HG03342 (cell line): Measurements from ENCODE around the gene SERPINF2.
"Not testable (repeated sequence)": the region's sequence is repeated elsewhere in the genome, so short reads cannot be mapped to it uniquely, and the experiment has no call there.

Source experiments
- ATAC-seq: cut with Tn5 transposase; IDR thresholded peaks from one replicate; pipeline ENCODE4 v1.9.1; 2021; ENCODE audit warnings: mild to moderate bottlenecking, moderate library complexity; ENCODE audit not compliant: unreplicated experiment

The SERPINF2 gene

DNA sequence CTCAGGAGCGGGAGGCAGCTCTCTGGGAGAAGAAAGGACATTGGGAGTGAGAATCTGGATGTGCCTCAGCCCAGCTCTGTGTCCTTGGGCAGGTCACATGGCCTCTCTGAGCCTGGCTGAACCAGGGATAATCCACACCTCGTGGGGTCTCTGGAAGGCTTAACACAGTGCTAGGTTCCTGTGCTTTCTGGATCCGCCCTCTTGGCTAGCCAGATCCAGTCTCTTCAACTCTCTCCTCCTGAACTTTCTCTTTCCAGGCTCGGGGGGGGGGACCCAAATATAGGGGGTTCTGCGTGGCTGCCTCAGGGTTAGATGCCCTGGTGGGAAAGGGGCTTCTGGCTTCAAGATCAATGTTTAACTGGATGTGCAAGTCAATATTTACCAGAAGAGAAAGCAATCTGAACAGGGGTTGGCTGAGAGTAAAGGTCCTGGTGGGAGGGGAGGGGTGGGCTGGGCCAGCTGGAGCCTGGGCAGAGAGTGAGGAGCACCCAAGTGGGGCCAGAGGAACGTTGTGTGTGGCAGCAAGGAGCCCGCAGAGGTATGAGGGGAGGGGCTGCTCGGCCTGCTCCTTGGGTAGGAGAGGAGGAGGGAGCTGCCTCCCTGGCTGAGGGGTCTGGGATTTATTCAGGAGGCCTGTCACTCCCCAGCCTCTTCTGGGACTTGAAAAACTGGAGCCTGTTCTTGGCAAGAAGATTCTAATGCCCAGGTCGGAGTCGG lies at the start of gene SERPINF2:
Gene SERPINF2, plus strand, starts transcription at position 501 of the 717 bp plus-strand sequence. CDS start 2,125 bp downstream, outside the sequence.
- no peak for ATAC-seq

DNA sequence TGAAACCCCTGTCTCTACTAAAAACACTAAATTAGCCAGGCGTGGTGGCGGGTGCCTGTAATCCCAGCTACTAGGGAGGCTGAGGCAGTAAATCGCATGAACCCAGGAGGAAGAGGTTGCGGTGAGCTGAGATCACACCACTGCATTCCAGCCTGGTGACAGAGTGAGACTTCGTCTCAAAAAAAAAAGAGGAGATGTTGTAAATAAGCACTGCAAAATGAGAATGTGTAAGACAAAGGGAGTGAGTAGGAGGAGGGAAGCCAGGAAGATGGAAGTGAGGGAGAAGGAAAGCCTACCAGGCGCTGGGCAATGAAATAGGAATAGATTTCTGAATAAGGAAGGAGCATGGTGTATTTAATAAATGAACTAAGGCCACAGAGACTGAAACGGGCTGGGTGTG lies 49.3 kb upstream of the SERPINF2 start:
- no peak for ATAC-seq

DNA sequence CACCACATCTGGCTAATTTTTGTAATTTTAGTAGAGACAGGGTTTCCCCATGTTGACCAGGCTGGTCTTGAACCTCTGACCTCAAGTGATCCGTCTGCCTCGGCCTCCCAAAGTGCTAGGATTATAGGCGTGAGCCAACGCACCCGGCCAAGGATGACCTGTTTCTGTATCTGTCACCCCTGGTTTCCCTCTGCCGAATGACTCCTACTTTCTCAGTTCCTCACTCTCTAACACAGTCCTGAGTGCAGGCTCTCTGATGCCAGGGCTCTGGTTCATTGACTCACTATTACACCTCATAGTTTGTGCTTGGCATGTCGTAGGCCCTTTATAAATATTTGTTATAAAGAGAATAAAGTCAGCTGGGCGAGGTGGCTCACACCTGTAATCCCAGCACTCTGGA lies 47.3 kb upstream of the SERPINF2 start:
- ATAC-seq: no peak

DNA sequence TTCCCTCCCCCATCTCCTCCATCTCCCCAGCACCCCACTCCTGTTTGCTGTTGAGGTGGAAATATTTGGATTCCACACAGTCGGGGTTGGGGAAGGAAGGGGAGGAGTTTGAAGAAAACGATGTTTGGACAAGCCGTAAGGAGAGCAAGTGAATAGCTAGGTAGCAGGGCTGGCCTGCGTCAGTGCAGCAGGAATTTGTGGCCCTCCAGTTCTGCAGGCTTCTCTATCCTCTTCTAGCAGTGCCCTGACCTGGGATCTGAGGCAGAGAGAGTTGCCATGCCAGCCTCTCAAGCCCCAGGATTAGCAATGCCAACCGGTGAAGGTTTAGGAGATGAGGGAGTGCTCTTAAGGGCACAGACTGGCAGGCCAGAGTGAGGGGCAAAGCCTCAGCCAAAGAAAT lies 45.0 kb upstream of the SERPINF2 start:
- ATAC-seq: no peak

DNA sequence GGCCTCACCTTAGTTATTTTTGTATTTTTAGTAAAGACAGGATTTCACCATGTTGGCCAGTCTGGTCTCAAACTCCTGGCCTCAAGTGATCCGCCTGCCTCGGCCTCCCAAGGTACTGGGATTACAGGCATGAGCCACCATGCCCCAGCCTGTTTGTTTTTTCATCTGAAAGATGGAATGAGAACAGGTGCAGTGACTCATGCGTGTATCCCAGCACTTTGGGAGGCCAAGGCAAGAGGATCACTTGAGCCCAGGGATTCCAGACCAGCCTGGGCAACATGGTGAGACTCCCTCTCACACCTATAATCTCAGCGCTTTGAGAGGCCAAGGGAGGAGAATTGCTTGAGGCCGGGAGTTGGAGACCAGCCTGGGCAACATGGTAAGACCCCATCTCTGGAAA lies 42.8 kb upstream of the SERPINF2 start:
- not testable (repeated sequence) for ATAC-seq

DNA sequence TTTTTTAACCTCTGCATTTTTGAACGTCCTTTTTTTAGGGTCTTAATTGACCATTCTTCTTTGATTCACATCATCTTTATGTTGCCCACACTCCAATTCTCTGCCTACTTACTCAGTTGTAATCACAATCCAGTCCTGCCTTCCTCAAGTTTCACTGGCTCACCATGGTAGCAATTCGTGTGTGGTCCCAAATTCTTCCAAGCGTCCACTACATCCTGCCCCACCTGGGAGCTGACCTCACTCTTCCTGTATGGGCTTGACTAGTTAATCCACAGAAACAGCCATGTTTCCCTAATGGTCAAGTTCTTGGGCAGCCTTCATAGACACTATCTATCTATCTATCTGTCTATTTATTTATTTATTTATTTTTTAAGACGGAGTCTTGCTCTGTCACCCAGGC lies 39.6 kb upstream of the SERPINF2 start:
- no peak for ATAC-seq

DNA sequence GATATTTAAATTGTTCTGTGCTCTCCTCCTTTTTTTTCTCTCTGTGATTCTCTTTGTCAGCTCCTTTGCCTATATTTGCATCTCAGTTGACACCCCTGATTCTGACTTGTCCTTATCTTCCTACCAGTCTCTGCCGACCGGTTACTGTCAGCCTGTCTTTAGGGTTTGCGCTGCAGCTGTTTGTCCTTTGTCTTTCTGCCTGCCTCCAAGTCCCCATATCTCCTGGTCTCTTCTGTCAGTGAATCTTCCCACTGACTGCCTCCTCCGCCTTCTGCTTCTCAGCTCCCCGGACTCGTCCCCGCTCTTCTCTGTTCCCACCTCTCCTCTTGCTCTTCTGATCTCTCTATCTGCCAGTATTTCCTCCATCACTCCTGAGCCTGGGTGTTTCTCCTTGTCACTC lies 37.7 kb upstream of the SERPINF2 start:
- ATAC-seq: no peak

DNA sequence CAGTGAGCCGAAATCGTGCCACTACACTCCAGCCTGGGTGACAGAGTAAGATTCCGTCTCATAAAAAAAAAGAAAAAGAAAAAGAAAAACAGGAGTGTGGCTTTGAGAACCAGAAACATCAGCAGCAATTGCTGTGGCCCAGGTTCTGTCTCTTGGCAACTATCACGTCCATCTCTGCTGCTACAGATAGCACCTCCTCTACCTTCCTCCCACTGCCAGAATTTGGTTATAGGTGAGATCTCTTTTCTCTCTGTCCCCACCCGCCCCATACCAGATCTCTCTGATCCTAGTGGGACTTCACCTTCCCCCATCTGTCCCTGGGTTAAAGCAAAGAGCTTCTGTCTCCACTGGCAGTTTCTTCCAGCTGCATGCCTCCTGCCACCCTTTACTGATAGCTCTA lies 35.6 kb upstream of the SERPINF2 start:
- no peak for ATAC-seq

DNA sequence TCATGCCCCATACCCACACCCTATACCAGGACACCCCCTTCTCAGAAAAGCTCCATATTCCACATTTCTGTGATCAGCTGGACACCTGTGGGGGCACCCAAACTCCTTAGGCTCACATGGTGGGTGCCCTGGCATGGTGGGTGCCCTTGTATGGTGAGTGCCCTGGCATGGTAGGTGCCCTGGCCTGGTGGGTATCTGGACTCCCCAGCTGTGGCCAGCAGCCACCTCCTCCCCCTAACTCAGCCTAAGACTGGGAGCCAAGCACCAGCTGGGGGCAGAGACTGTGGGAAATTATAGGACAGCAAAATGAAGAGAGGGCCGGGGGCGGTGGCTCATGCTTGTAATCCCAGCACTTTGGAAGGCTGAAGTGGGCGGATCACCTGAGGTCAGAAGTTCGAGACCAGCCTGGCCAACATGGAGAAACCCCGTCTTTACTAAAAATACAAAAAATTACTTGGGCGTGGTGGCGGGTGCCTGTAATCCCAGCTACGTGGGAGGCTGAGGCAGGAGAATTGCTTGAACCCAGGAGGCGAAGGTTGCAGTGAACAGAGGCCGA lies 33.8 kb upstream of the SERPINF2 start:
- ATAC-seq: not testable (repeated sequence)

DNA sequence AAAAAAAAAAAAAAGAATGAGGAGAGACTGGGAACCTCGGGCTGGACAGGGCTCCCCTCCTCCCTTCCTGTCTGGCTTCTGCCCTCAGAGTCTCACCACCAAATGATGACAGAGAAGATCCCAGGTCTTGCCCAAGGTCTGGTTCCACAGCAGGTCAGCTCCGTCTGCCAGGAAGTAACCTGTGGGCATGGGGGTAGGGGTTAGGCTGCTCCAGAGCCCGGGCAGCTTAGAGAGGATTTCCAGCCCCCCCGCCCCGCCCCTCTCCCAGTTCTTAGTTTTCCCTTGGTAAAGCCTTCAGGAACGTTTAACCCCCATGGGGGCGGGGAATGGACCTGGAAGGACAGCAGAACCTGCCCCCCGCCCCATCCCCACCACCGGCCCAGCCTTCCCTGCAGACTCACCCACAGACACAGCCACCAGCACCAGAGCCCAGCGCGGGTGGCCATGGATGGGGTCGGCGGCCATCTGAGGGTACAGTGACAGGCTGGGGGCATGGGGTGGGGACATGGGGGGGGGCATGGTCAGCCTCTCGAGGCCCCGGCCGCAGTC lies 33.2 kb upstream of the SERPINF2 start:
- ATAC-seq: no peak

DNA sequence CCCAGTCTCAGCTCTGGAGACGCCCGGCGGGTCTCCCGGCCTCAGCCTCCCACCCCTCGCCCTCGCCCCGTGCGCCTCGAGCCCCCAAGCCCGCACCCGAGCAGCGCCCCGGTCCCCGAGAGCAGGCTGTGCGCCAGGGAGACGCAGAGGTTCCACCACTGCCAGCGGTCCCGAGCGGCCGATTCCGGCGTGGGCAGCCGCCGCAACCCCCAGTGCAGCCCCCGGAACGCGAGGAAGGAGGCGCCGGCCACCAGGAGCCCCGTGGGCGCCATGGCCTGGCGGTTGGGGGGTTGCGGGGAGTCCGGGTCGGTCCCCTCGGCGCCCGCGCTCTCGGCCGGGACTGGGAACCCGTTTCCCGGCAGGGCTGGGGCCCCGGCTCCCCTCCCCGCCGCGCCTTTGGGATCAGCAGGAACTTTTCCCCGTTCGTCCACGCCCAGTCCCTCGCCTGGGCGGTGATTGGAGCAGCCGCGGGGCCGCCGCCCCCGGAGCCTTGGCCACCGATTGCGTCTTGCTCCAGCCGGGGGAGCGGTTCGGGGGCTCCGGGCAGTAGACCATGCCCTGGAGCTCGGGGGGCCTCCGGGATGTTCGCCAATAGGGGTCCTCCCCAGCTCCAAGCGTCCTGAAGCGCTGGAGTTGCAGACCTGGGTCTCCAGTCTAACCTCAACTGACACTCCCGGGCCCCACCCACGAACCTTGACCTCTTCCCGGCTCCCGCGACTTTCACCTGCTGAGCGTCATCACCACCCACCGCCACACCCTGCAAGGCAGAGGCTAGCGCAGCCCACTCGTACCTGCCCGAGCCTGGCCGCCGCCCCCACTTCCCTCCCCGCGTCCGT lies 32.5 kb upstream of the SERPINF2 start, which contains the start of gene TLCD2:
Gene TLCD2, minus strand, starts transcription at position 407 of the 836 bp plus-strand sequence. Its CDS starts 135 bp downstream, at position 272.
- no peak for ATAC-seq

DNA sequence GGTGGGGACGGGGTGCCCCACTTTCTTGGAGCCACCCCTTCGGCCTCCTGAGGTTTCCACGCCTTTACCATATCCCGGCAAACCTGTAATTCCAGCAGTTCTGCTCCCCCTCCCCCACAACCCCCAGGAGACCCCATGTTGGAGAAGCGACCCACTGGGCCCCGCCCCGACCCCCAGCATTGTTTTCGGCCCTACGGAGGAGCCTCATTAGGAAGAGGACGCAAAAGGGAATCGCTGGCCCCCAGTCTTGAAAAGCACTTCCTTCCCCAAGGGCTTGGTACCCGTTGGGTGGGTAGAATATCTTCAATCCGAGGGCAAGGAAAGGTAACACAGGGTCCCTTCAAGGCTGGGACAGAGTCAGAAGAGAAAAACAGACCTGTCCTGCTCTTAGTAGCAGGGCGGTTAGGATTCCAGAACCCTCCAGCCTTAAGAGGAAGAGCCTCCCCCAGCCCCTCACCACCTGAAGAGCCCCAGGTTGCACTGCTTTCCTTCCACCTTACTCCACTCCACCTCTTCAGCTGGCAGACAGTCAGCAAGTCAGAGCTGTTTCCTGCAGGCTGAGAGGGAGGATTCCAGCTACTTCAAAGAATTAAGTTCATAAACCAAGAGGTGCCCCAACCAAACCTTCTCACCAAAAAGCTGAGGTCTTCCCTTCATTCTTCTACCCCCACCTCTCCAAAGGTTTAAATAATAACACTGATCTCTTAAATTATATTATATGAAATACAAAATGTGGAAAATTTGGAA lies 31.7 kb upstream of the SERPINF2 start:
- ATAC-seq: no peak

DNA sequence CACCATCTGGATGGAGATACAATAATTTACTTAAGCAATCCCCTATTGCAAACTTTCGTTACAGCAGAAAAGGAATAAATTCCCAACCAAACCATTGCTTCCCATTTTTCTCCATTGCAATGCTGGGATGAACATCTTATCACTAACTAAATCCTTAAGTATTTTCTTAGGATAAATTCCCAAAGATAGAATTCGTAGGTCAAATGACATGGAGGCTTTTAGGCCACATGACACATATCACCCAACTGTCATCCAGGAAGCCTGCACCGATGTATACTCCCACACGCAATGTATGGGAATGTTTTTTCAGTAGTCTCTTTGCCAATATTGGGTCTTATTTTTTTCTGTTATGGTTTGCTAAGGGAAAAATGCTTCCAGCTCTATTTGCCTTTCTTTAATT lies 30.9 kb upstream of the SERPINF2 start:
- ATAC-seq: no peak

DNA sequence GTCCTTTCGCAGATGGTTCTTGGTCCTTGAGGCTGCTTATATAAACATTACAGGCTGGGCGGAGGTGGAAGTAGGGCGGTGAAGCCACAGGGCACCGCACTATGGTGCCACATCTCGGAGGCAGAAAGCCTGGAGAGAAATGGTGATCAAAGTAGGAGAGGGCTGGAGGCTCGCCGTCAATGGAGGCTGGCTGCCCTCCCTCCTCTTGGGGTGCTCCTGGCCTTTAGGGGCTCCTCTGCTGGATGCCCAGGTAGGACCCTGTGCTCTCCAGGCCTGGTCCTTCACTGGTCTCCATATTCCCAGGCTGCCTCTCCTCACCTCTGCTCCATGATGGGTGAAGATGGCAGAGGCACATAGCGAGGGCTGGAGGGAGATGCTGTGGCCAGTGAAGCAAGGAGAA lies 30.4 kb upstream of the SERPINF2 start:
- ATAC-seq: no peak

DNA sequence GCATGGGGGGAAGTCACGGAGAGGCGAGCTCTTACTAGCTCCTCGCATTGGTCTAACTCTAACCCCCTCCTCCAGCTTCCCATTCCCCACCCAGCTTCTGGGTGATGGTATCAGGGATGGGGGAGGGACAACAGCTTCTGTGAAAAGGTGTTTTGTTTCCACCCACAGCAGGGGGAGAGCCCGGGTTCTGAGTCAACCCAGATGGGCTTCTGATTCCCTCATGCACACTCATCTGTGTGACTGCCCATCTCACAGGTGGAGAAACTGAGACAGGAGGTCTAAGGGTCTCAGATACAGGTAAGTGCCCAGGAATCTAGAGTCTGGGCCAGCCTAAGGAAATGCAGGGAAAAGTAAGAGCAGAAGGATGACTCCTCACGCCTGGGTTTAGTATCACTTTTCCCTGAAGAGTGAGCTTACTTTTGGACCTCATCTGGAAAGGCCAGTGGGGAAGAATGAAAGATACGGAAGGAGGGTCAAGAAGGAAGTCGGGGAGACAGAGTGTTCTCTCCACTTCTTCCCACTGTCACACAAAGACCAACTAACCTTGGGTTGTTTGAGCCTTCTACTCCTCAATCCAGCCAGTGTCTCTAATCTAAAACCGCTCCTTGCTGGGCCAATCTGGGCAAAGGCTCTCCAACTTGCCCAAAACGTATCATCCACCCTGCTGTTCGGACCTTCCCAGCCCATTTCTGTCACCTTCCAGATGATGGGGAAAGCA lies 29.4 kb upstream of the SERPINF2 start:
- ATAC-seq: no peak

DNA sequence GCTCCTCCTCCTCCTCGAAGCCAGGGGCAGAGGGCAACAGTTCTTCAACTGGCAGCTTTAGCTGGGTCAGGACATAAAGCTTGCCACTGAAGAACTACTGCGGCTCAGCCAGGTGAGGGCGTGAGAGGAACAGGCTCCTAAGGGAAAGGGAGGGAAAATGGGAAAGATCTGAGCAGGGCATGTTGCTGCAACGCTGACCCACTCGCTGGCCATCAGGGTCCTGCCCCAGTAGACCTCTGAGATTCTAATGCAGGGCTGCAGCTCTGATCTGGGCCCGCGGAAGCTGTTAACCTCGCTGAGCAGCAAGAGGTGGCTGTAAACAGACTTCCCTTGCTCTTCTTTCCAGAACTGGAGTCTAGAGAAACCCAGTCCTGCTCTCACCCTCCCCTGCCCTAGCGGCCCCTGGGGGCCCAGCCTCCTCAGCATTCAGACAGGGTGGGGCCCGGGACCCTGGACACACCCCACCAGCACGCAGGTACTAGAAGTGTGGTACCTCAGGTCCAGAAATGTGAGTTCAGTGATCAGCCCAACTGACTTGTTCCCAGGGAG lies 28.7 kb upstream of the SERPINF2 start:
- no peak for ATAC-seq

DNA sequence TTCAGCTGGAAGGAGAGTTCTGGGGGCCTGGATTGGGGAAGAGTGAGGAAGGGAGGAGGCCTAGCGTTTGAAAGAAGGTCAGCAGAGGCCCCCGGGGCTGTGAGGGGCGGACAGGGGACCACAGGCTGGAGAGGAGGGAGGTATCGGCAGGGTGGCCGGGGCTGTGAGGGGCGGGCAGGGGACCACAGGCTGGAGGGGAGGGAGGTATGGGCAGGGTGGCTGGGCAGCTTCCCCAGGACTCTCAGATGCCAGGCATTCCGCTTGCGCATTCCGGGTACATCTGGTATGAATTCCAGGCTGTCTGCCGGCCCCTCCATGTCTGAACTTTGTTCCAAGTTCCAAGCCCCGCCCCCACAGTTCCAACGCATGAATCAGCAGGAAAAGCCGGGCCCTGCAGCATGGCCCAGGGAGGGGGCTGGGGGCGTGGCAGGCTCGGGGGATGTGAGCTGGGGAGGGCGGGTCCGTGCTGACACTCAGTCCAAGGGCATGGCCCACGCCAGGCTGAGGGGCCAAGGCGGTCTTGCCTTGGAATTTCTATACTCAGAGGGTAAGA lies 28.2 kb upstream of the SERPINF2 start:
- no peak for ATAC-seq

DNA sequence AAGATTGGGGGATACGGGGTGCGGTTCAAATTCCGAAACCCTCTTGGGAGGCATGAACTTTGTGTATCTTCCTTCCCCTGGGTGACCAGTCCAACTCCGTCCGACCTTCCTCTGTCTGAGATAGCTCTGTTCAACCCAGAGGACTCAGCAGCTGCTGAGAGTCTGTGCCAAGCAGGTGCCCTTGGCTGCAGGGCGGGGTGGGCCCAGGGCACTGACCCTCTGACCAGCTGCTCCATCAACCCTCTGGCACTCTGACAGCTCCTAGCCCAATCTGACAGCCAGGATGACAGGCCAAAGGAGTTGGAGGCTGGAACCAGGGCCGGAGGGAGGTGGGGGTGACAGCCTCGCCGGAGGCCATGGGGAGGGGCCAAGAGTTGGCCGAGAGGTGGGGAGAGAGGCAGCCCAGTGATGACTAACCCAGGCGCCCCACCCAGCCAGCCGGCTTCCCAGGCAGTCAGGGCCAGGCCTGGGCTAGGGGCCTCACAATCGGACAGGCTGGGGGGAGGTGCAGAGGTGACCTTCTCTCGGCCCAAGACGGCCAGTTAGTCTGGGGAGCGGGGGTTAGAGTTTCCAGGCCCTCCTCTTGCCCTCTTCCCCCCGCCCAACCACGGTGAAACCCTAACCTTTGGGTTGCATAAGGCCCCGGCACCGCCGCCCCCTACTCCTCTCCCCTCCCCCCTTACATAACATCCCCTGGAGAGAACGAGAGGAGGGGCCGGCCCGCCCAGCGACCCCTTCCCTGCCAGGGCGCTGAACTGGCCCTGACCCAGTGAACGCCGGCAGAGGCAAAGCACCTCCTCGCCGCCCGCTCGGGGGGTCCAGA lies 27.5 kb upstream of the SERPINF2 start:
- no peak for ATAC-seq

DNA sequence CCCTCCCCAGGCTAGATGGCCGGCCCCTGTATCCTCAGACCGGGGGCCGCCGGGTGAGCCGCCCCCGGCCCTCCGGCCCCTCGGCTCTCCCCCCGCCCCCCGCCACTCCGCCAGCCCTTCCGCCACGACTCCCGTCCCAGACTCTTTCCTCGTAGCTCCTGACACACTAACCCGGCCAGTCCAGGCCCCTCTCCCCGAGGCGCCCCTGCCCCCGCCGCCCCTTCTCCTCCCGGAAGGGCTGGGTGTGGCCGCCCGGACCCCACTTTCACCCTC lies 26.9 kb upstream of the SERPINF2 start:
- ATAC-seq: no peak
